ENCODE measurements around the gene GDPD5.

GDPD5 gene

GRCh38 chr11:75492181-75492820 lies 33.4 kb downstream of the GDPD5 start:
- no peak for DNase-seq (ENCODE audit: low read depth)

- no peak for DNase-seq (ENCODE audit: low read depth)
These were observed 34.3 kb downstream of the GDPD5 start for GRCh38 chr11:75491465-75491864.

GRCh38 chr11:75490221-75491181 lies 35.2 kb downstream of the GDPD5 start:
- DNase-seq (ENCODE audit: low read depth): no peak

- no peak for DNase-seq (ENCODE audit: low read depth)
These were observed 38.4 kb downstream of the GDPD5 start for GRCh38 chr11:75487365-75487764.

DNA sequence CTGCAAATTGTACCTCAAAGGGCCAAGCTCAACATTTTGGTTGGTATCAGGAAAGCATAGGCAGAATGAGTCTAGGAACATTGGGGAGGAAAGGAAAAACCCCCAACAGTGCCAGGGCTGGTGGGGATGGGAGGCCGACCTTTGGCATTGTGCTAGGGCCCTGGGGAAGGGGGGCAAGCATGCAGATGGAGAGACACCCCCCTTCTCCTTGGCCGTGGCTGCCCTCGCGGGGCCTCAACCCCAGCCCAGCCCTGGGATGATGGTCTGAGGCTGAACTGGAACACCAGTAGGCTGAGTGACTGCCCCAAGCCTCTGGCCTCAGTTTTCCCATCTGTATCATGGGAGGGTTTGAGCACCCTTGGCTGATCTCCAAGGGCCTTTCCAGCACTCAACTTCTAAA lies 40.0 kb downstream of the GDPD5 start:
- DNase-seq (ENCODE audit: low read depth): no peak

- no peak for DNase-seq (ENCODE audit: low read depth)
These were observed 42.7 kb downstream of the GDPD5 start for GRCh38 chr11:75482931-75483469.

GRCh38 chr11:75481922-75482606 lies 43.7 kb downstream of the GDPD5 start:
- no peak for DNase-seq (ENCODE audit: low read depth)

DNA sequence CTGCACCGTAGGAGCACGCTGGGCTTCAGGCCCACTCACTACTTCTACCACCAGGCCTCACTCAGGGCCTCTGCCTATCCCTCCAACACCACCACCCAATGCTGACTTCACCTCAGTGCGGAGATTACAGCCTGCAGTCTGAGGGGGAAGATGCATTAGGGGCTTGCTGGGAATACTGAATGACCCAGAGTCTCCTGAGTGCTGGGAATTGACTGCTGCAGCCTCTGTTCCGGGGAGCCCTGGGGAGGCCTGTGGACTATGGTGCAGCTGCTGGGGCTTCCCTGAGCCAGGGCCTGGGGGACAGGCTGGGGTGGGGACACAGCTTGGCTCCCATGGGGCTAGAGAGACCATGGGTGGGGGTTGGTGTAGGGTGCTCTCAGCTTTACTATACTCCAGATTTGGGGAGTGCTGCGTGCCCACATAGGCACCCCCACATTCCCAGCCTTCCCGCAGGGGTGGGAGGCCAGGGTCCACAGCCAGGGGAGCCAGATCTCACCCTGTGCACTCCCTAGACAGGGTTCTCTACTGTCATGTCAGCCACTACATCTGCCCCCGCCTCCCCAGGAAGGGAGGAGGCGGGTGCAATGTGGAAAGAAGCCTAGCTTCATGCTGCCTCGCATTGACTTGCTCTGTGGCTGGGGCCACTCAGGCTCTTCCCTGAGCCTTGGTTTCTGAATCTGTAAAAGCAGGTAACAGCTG lies 44.4 kb downstream of the GDPD5 start:
- DNase-seq (ENCODE audit: low read depth): no peak

- no peak for DNase-seq (ENCODE audit: low read depth)
These were observed 45.3 kb downstream of the GDPD5 start for GRCh38 chr11:75480185-75481175.

GRCh38 chr11:75479597-75480145 lies 46.1 kb downstream of the GDPD5 start:
- DNase-seq (ENCODE audit: low read depth): no peak

GRCh38 chr11:75478783-75479596 lies 46.8 kb downstream of the GDPD5 start:
- DNase-seq (ENCODE audit: low read depth): no peak

DNA sequence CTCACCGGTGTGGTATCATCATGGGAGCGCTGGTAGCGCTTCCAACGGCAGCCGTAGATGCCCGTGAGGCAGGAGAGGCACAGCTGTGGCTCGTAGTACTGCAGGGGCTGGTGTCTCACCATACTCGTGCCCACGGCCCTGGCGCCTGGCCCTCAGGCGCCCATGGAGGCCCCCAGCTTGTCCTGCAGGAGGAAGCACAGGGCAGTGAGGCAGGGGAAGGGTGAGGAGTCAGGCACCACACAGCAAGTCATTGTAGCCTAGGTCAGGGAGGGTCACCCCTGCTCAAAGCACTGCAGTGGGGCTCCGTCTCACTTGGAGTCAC lies 48.2 kb downstream of the GDPD5 start:
- DNase-seq (ENCODE audit: low read depth): no peak

GRCh38 chr11:75476739-75477613 lies 48.8 kb downstream of the GDPD5 start:
- DNase-seq (ENCODE audit: low read depth): no peak

- no peak for DNase-seq (ENCODE audit: low read depth)
These were observed 49.7 kb downstream of the GDPD5 start for GRCh38 chr11:75475767-75476650.

DNA sequence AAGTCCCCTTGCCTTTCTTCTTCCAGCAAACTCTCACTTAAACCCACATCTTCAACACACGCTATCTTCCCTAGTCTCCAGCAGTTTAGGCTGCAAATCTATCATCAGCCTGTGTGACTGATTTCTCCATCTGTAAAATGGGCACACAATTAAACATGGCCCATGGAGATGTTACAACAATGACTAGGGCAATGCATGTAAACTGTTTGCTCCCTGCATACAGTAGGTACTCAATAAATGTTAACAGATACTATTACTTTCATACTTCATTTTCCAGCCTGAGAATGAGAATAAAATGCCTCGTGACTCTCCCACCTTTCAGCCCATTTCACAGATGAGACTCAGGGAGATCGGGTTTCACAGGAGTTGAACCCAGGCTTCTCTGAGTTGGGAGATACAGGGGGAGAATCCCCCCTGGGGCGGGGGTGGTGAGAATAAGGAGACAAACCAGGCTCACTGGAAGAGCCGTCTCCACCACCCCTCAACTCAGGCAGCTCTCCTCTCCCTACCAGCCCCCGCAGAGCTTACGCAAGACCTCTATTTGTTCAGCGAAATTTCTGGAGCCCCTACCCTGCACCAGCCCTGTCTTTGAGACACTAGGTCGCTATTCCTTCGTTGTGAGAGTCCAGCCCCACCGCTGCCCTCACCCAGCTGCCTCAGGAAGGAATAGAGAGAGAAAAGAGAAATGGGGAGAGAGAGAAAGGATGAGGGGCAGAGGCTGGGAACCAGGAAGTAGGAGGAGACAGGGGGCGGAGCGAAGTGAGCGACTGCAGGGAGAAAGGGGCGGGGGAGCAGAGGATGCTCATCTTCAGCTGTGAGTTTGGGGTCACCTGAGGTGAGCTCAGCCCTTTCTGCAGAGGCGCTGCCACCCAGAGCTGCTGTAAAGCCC lies 50.6 kb downstream of the GDPD5 start:
- no peak for DNase-seq (ENCODE audit: low read depth)

GRCh38 chr11:75474240-75474639 lies 51.5 kb downstream of the GDPD5 start:
- no peak for DNase-seq (ENCODE audit: low read depth)

DNA sequence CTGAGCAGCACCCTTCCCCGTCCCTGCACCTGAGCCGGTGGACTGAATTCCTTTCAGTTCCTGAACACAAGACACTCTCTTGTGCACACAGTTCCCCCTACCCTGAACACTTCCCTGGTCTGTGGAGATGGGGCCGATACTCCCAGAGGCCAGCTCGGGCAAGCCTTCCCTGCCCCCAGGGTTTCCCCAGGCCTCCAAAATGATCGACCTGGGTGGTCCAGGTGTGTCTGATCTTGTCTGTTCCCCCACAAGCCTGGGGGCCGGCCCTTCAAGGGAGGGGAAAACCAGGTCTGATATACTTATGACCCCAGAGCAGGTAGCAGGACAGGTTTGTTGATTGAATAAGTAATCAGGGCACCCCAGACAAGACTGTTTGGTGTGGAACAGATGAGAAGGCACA lies 52.1 kb downstream of the GDPD5 start:
- DNase-seq (ENCODE audit: low read depth): no peak
